Astrocyte of the spinal cord (primary cell): ENCODE measurements around the gene WDR1.

Experiments used
- DNase-seq: peaks from one replicate; pipeline ENCODE4 v3.0.0; 2011; ENCODE audit warnings: low read depth, low spot score
- H3K4me3 ChIP-seq: 2 replicates; pipeline ENCODE4 v1.5.1; 2011; ENCODE audit warnings: low read depth, mild to moderate bottlenecking, low read length, moderate library complexity
- CTCF ChIP-seq: IDR thresholded peaks from 2 replicates; pipeline ENCODE4 v1.5.1; 2012; ENCODE audit warnings: low read depth, mild to moderate bottlenecking, low read length, inconsistent platforms
- in situ Hi-C: cut with HindIII; loops from 2 replicates; pipeline ENCODE4 v1.10.0; 2017; ENCODE audit warnings: low sequenced_read_pairs

WDR1 gene

GRCh38 chr4:10026485-10026884 is 90.1 kb downstream of the WDR1 start:
- no peak for DNase-seq
- no peak overlapping the region for H3K4me3 ChIP-seq
- no peak for TF ChIP-seq CTCF
- in situ Hi-C loops, result no loop called here

GRCh38 chr4:10025230-10025806 is 91.3 kb downstream of the WDR1 start:
- in situ Hi-C loops, result no loop called here
- TF ChIP-seq CTCF, result no peak

More at GRCh38 chr4:10025230-10025806, 91.3 kb downstream of the WDR1 start:
- H3K4me3 ChIP-seq, result no peak overlapping the region
- no peak for DNase-seq
